HG02938 (cell line): Measurements from ENCODE around the gene RCC1.
"Not testable (repeated sequence)": the region's sequence is repeated elsewhere in the genome, so short reads cannot be mapped to it uniquely, and the experiment has no call there.

Experiments
- ATAC-seq: cut with Tn5 transposase; IDR thresholded peaks from one replicate; pipeline ENCODE4 v1.9.1; 2021; ENCODE audit warnings: mild to moderate bottlenecking, moderate library complexity; ENCODE audit not compliant: unreplicated experiment

Gene RCC1, protein sequence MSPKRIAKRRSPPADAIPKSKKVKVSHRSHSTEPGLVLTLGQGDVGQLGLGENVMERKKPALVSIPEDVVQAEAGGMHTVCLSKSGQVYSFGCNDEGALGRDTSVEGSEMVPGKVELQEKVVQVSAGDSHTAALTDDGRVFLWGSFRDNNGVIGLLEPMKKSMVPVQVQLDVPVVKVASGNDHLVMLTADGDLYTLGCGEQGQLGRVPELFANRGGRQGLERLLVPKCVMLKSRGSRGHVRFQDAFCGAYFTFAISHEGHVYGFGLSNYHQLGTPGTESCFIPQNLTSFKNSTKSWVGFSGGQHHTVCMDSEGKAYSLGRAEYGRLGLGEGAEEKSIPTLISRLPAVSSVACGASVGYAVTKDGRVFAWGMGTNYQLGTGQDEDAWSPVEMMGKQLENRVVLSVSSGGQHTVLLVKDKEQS

DNA sequence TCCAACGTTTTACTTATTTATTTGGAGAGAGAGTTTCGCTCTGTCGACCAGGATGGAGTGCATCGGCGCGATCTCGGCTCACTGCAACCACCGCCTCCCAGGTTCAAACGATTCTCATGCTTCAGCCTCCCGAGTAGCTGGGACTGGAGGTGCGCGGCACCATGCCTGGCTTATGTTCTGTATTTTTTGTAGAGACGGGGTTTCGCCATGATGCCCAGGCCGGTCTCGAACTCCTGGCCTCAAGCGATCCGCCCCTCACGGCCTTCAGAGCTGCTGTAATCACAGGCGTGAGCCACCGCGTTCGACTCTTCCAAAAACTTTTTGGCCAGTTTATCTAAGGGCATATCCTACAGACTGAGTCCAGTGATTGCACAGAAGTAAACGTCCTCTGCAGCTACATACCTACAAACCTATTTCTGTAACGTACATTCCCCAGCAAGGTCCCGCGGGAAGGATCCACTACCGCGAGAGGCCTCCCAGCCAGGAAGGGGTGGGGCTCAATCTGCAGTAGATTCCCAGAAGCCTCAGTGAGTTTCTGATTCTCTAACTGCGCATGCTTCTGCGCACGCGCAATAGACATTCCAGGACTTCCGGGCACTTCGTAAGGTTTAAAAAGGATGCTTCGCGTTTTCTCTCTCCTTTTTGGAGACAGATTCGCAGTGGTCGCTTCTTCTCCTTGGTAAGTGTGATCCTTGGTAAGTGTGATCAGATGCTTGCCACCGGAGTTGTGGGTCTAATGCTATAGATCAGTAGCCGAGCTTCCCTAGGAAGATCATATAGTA, at the start of gene RCC1:
Gene RCC1, plus strand, starts transcription at position 638 of the 782 bp plus-strand sequence. CDS start 23,824 bp downstream, outside the sequence.
- peak; percentile 75 for ATAC-seq

DNA sequence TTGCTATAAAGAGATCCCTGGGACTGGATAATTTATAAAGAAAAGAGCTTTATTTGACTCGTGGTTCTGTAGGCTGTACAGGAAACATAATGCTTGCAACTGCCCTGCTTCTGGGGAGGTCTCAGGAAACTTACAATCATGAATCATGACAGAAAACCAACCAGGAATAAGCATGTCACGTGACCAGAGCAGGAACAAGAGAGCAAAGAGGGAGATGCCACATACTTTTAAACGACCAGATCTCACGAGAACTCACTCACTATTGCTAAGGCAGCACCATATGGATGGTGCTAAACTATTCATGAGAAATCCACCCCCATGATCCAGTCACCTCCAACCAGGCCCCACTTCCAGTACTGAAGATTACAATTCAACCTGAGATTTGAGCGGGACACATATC, 49.8 kb upstream of the RCC1 start:
- ATAC-seq, result no peak

DNA sequence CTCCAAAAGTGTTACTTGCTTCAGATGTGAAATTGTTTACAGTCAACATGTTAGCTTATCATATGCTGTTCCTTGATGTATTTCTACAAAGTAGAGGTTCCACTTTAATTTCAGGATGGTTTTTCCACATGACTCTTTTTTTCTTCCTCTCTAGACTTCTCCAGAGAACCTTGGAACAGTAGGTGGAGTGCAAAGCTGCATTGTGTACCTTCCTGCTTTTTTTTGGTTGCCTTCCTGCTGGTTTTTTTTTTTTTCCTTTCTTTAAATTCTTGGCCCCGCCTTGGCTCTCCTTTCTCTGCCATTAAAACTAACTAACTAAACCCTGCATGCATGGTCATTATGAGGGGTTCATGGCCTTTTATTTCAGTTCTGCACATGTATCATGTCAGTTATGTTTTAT, 48.2 kb upstream of the RCC1 start:
- ATAC-seq, result no peak

DNA sequence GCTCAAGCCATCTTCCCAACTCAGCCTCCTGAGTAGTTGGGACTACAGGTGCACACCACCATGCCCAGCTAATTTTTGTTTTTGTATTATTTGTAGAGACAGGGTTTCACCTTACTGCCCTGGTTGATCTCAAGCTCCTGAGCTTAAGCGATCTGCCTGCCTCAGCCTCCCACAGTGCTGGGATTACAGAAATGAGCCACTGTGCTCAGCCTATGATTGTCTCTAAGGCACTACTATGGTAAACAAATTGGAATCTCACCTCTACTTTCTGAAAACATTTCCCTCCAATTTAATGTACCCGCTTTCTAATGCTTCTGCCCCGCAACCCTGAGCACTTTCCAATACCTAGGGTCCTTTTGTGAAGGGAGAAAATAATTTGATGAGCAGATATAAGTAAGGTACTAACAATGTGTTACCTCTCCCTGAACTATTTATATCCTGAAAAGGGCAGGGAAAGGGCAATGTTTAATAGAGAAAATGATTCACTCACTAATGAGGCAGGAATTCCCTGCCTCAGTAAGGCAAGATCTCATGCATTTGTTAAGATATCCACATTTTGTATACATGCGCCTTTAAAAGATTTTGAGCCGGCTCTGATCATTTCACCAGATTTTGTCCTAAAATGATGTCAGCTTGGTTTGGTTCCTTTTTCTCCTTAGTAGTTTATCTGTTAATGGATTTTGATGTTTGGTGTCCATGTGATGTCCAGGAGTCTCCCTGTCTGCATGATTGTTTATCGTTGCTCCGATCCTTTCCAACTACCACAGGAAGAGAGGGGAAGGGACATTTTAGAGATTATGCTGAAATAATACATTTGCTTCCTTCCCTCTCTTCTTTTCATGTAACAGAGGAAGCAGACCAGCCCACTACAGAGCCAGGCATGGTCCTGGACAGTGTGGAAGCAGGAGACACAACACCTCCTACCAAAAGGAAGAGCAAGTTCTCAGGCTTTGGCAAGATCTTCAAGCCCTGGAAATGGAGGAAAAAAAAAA, 47.3 kb upstream of the RCC1 start:
- no peak for ATAC-seq

DNA sequence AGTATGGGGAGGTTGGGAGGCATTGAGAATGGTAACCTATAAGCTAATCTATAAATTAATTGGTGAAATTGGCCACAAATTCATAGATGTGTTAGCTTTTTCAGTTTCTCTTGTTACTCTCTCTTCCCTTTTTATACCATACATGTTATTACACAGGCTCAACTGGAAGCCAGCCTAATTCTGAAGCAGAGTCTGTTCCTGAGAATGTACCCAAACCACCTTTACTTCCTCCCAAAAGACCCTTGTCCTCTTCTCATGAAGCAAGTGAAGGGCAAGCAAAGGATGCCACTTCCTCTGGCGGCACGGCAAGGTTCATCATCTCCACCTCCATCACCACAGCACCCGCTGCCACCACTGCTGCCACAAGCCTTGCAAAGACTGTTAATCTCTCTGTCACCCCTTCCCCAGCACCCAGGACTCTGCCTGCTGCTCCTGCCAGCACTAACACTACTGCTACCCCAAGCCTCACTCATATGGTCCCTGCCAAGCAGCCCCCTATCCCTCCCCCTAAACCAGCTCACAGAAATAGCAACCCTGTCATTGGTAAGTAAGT, 39.5 kb upstream of the RCC1 start:
- no peak for ATAC-seq

DNA sequence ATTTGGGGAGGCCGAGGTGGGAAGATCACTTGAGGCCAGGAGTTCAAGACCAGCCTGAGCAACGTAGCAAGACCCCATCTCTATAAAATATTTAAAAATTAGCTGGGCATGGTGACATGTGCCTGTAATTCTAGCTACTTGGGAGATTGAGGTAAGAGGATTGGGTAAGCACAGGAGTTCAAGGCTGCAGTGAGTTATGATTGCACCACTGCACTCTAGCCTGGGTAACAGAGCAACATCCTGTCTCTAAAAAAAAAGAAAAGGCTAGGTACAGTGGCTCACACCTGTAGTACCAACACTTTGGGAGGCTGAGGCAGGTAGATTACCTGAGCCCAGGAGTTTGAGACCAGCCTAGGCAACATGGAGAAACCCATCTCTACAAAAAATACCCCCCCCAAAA, 35.7 kb upstream of the RCC1 start:
- no peak for ATAC-seq

DNA sequence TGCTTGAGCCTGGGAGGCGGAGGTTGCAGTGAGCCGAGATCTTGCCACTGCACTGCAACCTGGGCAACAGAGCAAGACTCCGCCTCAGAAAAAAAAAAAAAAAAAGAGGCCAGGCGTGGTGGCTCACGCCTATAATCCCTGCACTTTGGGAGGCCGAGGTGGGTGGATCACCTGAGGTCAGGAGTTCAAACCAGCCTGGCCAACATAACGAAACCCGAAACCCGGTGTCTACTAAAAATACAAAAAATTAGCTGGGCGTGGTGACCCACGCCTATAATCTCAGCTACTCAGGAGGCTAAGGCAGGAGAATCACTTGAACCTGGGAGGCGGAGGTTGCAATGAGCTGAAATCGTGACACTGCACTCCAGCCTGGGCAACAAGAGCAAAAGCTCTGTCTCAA, 26.3 kb upstream of the RCC1 start:
- ATAC-seq, result not testable (repeated sequence)

DNA sequence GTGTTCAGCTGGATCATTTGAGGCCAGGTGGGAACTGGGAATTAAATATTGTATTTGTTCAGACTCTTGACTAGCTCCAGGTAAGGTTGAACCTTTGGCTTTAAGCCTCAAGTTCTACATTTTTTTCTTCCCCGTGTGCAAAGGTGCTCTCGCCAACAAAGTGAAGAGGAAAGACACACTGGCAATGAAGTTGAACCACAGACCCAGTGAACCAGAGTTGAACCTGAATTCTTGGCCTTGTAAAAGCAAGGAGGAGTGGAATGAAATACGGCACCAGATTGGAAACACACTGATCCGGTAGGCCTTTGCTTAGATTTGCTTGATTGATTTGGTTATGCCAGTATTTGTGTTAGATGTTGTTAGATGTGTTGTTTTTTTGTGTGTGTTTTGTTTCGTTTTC, 25.5 kb upstream of the RCC1 start:
- no peak for ATAC-seq

DNA sequence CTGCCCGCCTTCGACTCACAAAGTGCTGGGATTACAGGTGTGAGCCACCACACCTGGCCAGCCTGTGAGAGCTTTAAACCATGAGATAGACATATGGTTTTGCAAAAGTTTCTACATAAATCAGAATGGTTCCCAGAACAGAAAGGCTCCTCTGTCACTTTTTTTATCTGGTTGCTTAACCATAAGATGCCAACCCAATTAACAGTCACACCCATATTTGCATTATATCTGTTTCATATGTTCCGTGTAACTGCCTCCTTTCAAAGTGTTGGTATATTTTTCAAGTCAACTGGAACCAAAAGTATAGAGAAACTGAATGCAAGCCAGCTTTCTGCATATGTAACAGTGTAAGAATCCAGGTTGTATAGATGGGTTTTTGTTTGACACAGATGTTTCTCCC, 23.7 kb upstream of the RCC1 start:
- no peak for ATAC-seq

DNA sequence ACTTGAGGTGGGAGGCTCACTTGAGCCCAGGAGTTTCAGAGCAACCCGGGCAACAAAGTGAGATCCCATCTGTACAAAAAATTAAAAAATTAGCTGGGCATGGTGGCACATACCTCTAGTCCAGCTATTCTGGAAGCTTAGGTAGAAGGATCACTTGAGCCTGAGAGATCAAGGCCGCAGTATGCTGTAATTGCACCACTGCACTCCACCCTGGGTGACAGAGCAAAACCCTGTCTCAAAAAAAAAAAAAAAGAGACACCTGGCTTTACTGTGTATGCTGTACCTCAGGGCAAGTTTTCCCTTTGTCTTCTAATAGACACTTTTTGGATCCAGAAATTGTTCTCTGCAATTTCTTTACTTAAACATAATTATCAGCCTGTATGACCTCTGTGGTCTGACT, 23.1 kb upstream of the RCC1 start:
- no peak for ATAC-seq

DNA sequence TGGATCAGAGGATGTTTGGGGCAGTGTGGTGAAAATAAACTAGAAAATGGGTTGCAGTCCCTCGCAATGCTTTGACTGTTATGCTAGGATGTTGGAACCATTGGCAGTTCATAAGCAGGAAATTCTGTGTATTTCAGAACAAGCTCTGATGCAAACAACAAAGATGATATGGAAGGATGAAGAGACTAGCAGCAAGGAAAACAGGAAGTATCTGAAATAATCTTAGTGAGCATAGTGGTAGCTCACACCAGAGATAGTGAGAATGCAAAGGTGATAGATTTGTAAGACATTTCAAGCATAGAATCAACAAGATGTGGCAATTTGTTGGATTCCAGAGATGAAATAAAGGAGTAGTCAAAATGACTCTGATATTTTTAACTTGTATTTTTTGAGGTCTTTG, 11.1 kb upstream of the RCC1 start:
- ATAC-seq, result no peak

DNA sequence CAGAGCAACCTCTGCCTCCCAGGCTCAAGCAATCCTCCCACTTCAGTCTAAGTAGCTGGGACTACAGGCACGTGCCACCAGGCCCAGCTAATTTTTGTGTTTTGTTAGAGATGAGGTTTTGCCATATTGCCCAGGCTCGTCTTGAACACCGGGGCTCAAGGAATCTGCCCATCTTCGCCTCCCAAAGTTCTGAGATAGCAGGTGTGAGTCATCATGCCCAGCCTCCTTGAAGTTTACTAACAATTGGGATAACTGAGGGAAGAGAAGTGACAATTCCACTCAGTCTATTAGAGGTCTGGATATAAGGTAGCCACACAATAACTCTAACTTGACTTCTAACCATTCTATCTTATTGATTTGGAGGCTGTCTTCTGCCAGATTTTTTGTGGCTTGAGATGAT, 6.3 kb upstream of the RCC1 start:
- no peak for ATAC-seq

DNA sequence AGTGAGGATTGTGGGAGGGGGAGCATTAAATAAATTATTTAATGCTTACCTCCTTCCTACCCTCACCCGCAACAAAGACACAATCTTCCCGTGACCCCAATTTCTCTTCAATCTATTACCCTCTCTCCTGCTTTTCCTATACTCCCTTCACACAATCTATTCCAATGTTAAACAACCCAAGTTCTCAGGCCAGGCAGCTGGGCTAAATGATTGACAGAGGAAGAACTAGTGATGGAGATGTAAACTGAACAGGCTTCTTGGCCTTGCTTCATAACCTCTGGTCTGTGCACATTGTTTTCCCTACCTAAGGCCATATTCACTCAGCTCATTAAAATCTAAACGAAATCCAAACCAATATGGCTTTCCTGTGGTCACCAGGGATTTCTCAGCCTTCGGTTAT, 3.9 kb upstream of the RCC1 start:
- no peak for ATAC-seq

DNA sequence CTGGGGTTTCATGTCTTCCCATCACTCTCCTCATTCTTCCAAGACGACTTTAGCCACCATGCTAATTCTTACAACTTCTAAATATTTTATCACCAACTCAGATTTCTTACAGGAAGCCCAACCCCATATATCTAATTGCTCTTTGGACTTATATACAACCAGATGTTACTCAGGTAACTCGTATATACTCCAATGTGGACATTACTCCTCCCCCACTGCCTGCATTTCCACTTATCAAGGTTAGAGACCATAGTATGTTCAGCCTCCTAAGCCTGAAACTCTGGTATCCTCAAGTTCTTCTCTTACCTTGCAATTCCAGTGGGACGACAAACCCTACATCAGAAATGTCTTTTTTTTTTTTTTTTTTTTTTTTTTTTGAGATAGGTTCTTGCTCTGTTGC, 2.7 kb upstream of the RCC1 start:
- no peak for ATAC-seq

DNA sequence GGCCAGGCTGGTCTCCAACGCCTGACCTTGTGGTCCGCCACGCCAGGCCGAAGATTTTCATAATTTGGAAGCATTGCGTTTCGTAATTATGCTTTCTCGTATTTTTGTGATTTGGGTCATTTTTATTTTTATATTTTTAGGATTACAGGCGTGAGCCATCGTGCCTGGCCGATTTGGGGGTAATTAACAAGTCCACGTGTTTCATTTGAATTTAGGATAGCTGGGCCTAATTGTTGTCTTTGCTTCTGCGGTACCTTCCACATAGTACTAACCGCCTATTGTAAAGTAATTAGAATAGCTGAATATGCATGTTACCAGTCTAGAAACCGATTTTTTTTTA, 1.0 kb downstream of the RCC1 start:
- no peak for ATAC-seq

DNA sequence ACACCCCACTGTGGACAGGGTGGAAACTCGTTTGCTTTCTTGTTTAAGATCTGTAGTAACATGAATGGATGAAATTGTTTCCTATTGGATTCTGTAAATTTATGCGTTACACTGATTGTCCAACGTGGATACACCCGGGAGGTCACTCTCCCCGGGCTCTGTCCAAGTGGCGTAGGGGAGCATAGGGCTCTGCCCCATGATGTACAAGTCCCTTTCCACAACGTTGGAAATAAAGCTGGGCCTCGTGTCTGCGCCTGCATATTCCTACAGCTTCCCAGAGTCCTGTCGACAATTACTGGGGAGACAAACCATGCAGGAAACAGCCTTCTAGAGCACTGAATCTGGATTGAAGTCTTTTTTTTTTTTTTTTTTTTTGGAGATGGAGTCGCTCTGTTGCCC, 1.4 kb downstream of the RCC1 start:
- no peak for ATAC-seq

DNA sequence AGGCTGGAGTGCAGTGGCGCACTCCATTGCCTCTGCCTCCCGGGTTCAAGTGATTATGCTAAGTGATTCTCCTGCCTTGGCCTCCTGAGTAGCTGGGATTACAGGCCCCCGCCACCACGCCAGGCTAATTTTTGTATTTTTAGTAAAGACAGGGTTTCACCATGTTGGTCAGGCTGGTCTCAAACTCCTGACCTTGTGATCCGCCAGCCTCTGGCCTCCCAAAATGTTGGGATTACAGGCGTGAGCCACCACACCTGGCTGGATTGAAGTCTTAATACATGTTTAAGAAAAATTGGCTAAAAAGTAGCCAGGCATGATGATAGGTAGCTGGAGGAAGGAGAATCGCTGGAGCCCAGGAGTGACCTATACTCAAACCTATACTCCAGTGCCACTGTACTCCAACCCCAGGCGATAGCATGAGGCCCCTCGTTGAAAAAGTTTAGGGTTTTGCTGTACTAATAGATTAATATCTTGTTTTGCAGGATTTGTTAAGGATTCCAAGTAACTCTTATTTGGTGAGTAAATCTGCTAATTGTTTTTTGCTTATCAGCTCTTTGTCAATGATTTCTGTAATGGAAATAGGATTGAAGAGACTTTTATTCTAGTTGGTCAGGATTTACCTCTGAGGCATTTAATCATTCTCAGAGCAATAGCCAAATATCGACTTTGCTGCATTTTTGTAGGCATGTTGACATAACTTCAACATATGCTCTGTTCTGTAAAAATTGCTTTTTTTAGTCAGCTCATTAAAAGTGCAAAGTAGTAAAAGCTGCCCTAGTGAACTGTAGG, 2.0 kb downstream of the RCC1 start:
- ATAC-seq, result no peak

DNA sequence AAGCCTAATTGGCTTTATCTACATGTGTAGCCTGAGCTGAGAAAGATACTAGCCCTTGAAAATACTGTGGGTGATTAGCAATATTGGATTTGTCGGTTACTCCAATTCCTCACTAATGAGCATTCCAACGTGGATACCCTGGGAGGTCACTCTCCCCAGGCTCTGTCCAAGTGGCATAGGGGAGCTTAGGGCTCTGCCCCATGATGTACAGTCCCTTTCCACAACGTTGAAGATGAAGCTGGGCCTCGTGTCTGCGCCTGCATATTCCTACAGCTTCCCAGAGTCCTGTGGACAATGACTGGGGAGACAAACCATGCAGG, 2.6 kb downstream of the RCC1 start:
- ATAC-seq, result no peak

DNA sequence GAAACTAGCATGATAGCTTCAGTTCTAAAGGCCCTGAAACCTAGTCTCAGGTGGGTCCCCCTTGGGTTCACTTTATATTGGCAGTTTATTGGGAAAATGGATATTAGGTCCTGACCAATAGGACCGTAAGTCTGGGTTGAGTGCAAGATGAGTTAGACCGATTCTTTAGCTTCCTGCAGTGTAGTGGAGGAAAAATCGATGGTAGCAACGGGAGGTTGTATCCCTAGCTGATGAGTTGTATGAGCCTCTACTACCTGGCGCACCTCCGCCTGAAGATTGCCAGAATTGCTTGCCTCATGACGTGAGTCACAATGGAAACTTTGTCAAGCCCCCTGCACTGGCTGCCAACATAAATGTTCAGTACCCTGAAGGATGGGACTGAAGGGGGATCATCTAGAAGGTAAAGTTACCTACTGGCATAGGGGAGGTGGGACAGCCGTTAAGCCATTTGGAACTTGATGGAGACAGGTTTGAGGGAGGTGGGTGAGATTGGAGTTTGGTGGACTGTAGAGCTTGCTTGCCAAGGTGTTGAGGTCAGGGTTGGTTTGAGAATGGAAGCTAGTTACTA, 3.9 kb downstream of the RCC1 start:
- no peak for ATAC-seq
